HCT116 (cell line): ENCODE data around the gene LHPP. TPM values are rescaled to one million over a fixed set of nuclear protein-coding genes. Genes with fewer than 3 reads are reported as not detected.

Source experiments
- ATAC-seq: fragments of 200-7000 bp; cut with Tn5 transposase; 2 replicates; pipeline ENCODE4 v1.9.1; 2020; ENCODE audit warnings: mild to moderate bottlenecking, moderate library complexity
- BruUV-seq: library from RNA; stranded (reverse); fragments of 400-500 nt; replicated peaks from 2 replicates; lab custom pipeline; 2021; lab: Mats Ljungman, UMichigan
- CTCF ChIA-PET: fragments of 300-600 bp; sonication (Branson Sonifier 250); formaldehyde crosslinking; loops from one replicate; lab custom pipeline; 2021; ENCODE audit warnings: antibody characterized with exemption; lab: Charles Lee
- POLR2A ChIA-PET: fragments of 300-600, 350-600 bp; sonication (Branson Sonifier 250); formaldehyde crosslinking; loops from one replicate; lab custom pipeline; 2021; ENCODE audit warnings: antibody characterized with exemption; lab: Charles Lee
- RAD21 ChIA-PET, 2 experiments: fragments of 300-600 bp; sonication (Branson Sonifier 250); formaldehyde crosslinking; loops; one replicate each; lab custom pipeline; 2023; ENCODE audit warnings: low total read pairs in 2 of 2; ENCODE audit not compliant: uncharacterized antibody in 2 of 2, unreplicated experiment in 2 of 2, low non-redundant PET in 1 of 2; lab: Charles Lee
- DNase-seq: peaks from one replicate; pipeline ENCODE4 v3.0.0-alpha.2; 2010; ENCODE audit warnings: low read depth, low spot score
- H2AFZ ChIP-seq: fragments of 200-600 bp; shearing (Covaris generic), sonication (generic); 2 replicates; pipeline ENCODE4 v1.6.1; 2017; ENCODE audit warnings: low read depth, mixed run types, mixed read lengths, antibody characterized with exemption, low read length; ENCODE audit not compliant: poor library complexity, severe bottlenecking
- H3K27ac ChIP-seq: 2 replicates; pipeline ENCODE4 v1.5.1; 2012; ENCODE audit warnings: low read depth, low read length
- H3K27me3 ChIP-seq: fragments of 200-600 bp; sonication (generic); 2 replicates; pipeline ENCODE4 v1.6.1; 2016; ENCODE audit warnings: mixed run types, low read length, mixed read lengths; ENCODE audit not compliant: insufficient read depth
- H3K36me3 ChIP-seq, 2 experiments: fragments of 200-500 bp in 1 of 2; fragments of 200-600 bp in 1 of 2; sonication (Bioruptor generic) in 1 of 2; sonication (generic) in 1 of 2; 2 replicates each; pipeline versions ENCODE4 v1.5.1 to v1.6.1; 2014 to 2016; ENCODE audit warnings: low read length in 2 of 2, inconsistent platforms in 1 of 2, mixed read lengths in 1 of 2, mixed run types in 1 of 2; ENCODE audit not compliant: insufficient read depth in 2 of 2, control insufficient read depth in 1 of 2
- H3K4me1 ChIP-seq, 2 experiments: fragments of 200-600 bp in 1 of 2; sonication (generic) in 1 of 2; 2 replicates each; pipeline versions ENCODE4 v1.5.1 to v1.6.1; 2012 to 2017; ENCODE audit warnings: low read length in 2 of 2, inconsistent platforms in 1 of 2, mild to moderate bottlenecking in 1 of 2, mixed read lengths in 1 of 2, mixed run types in 1 of 2, moderate library complexity in 1 of 2; ENCODE audit not compliant: insufficient read depth in 2 of 2, control insufficient read depth in 1 of 2
- H3K4me2 ChIP-seq: fragments of 200-600 bp; sonication (generic); 2 replicates; pipeline ENCODE4 v1.6.1; 2017; ENCODE audit warnings: mixed run types, low read length, mixed read lengths
- H3K4me3 ChIP-seq, 2 experiments: fragments of 200-600 bp in 1 of 2; sonication (generic) in 1 of 2; replicated peaks in 1 of 2; 2 replicates each; pipeline ENCODE4 v1.5.1; 2011 to 2016; ENCODE audit warnings: low read length in 2 of 2, control low read depth in 1 of 2, low read depth in 1 of 2, mild to moderate bottlenecking in 1 of 2, mixed read lengths in 1 of 2, mixed run types in 1 of 2
- H3K79me2 ChIP-seq: fragments of 200-600 bp; sonication (generic); 2 replicates; pipeline ENCODE4 v1.6.1; 2017; ENCODE audit warnings: mild to moderate bottlenecking, mixed run types, low read length, moderate library complexity, mixed read lengths; ENCODE audit not compliant: insufficient read depth
- H3K9ac ChIP-seq: fragments of 200-600 bp; sonication (generic); 2 replicates; pipeline ENCODE4 v1.6.1; 2016; ENCODE audit warnings: low read length, mixed read lengths
- H3K9me2 ChIP-seq: fragments of 200-600 bp; sonication (generic), shearing (Covaris generic); 2 replicates; pipeline ENCODE4 v1.6.1; 2017; ENCODE audit warnings: mixed run types, mild to moderate bottlenecking, moderate library complexity; ENCODE audit not compliant: insufficient read depth
- H3K9me3 ChIP-seq, 2 experiments: fragments of 200-500 bp in 1 of 2; fragments of 200-600 bp in 1 of 2; sonication (Bioruptor generic) in 1 of 2; sonication (generic) in 1 of 2; 2 replicates each; pipeline ENCODE4 v1.6.1; 2014 to 2017; ENCODE audit warnings: low read length in 2 of 2, mixed read lengths in 2 of 2, inconsistent platforms in 1 of 2, low read depth in 1 of 2, mild to moderate bottlenecking in 1 of 2, mixed run types in 1 of 2, moderate library complexity in 1 of 2; ENCODE audit not compliant: control insufficient read depth in 1 of 2, insufficient read depth in 1 of 2
- H4K20me1 ChIP-seq: fragments of 200-600 bp; sonication (generic), shearing (Covaris generic); 2 replicates; pipeline ENCODE4 v1.6.1; 2017; ENCODE audit warnings: mixed run types, mild to moderate bottlenecking, moderate library complexity; ENCODE audit not compliant: insufficient read depth
- CBX3 ChIP-seq: IDR thresholded peaks from 2 replicates; pipeline ENCODE4 v1.6.1; 2012; ENCODE audit warnings: low read depth
- CEBPB ChIP-seq: IDR thresholded peaks from 2 replicates; pipeline ENCODE4 v1.6.1; 2012; ENCODE audit warnings: low read depth
- EGR1 ChIP-seq: IDR thresholded peaks from 2 replicates; pipeline ENCODE4 v1.6.1; 2012; ENCODE audit warnings: low read depth
- ELF1 ChIP-seq: IDR thresholded peaks from 2 replicates; pipeline ENCODE4 v1.6.1; 2012; ENCODE audit warnings: low read depth, borderline replicate concordance
- EZH2 ChIP-seq: fragments of 200-600 bp; sonication (generic); IDR thresholded peaks from 2 replicates; pipeline ENCODE4 v1.6.1; 2017; ENCODE audit warnings: antibody characterized with exemption, mixed run types
- EZH2phosphoT487 ChIP-seq: fragments of 200-600 bp; IDR thresholded peaks from 2 replicates; pipeline ENCODE4 v1.6.1; 2018; ENCODE audit warnings: antibody characterized with exemption, borderline replicate concordance
- FOSL1 ChIP-seq: IDR thresholded peaks from 2 replicates; pipeline ENCODE4 v1.6.1; 2012; ENCODE audit warnings: low read depth
- MAX ChIP-seq: IDR thresholded peaks from 2 replicates; pipeline ENCODE4 v1.6.1; 2012
- POLR2A ChIP-seq: IDR thresholded peaks from 2 replicates; pipeline ENCODE4 v1.7.0; 2011; ENCODE audit warnings: borderline replicate concordance; ENCODE audit not compliant: insufficient read depth, insufficient read length; ENCODE audit errors: extremely low read depth
- POLR2AphosphoS5 ChIP-seq: IDR thresholded peaks from 2 replicates; pipeline ENCODE4 v1.6.1; 2011; ENCODE audit warnings: mild to moderate bottlenecking, low read depth, low read length, moderate library complexity
- SIN3A ChIP-seq: IDR thresholded peaks from 2 replicates; pipeline ENCODE4 v1.6.1; 2012; ENCODE audit warnings: low read depth
- SP1 ChIP-seq: IDR thresholded peaks from 2 replicates; pipeline ENCODE4 v1.6.1; 2012; ENCODE audit warnings: low read depth
- SRF ChIP-seq: IDR thresholded peaks from 2 replicates; pipeline ENCODE4 v1.6.1; 2012; ENCODE audit warnings: low read depth
- TCF7L2 ChIP-seq: IDR thresholded peaks from 2 replicates; pipeline ENCODE4 v1.7.0; 2011; ENCODE audit warnings: borderline replicate concordance, inconsistent platforms; ENCODE audit not compliant: insufficient read depth, insufficient read length; ENCODE audit errors: extremely low read depth
- ZNF274 ChIP-seq: fragments of 200-500 bp; sonication (Bioruptor generic); IDR thresholded peaks from 2 replicates; pipeline ENCODE4 v1.6.1; 2014; ENCODE audit warnings: mild to moderate bottlenecking, low read depth, low read length, inconsistent platforms
- intact Hi-C: fragments of 100-400 bp; cut with micrococcal nuclease; formaldehyde crosslinking; loops from 2 replicates; pipeline ENCODE4 v1.10.0; 2022
- total RNA-seq: library from RNA; stranded (reverse); gene quantifications from one replicate; pipeline ENCODE4 v1.2.1, GENCODE V29; 2021; ENCODE audit not compliant: unreplicated experiment
- TF ChIP-seq, protein P1 (sequence below): IDR thresholded peaks from 2 replicates; pipeline ENCODE4 v1.6.1; 2012
- TF ChIP-seq, protein P2 (sequence below): IDR thresholded peaks from 2 replicates; pipeline ENCODE4 v1.6.1; 2011; ENCODE audit warnings: mild to moderate bottlenecking, low read length, moderate library complexity; ENCODE audit not compliant: insufficient replicate concordance; ENCODE audit errors: extremely low read depth
- TF ChIP-seq, protein P3 (sequence below): IDR thresholded peaks from 2 replicates; pipeline ENCODE4 v1.6.1; 2012; ENCODE audit warnings: low read depth

LHPP gene
- total RNA-seq, 1 experiment from 2014 or later: 45.8 TPM

GRCh38 chr10:124495162-124495561 is 33.5 kb downstream of the LHPP start:
- POLR2A ChIA-PET: no interaction called here

More at GRCh38 chr10:124495162-124495561, 33.5 kb downstream of the LHPP start:
- H2AFZ ChIP-seq: no peak overlapping the region
- H3K9ac ChIP-seq: no peak overlapping the region
- no peak overlapping the region for H3K4me3 ChIP-seq
- DNase-seq: no peak
- peaks cover 0 to 3% of the 10 kb centered on the region in 2 experiments; a peak in 1 of 4 replicates for H3K36me3 ChIP-seq
- no peaks in the 10 kb centered on the region for H3K27me3 ChIP-seq
- no peaks in the 10 kb centered on the region for H3K9me3 ChIP-seq
- H4K20me1 ChIP-seq: no peaks in the 10 kb centered on the region
- no peak overlapping the region for H3K27ac ChIP-seq
- TF ChIP-seq, protein P1, sequence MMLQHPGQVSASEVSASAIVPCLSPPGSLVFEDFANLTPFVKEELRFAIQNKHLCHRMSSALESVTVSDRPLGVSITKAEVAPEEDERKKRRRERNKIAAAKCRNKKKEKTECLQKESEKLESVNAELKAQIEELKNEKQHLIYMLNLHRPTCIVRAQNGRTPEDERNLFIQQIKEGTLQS: no peak
- TF ChIP-seq, protein P2, sequence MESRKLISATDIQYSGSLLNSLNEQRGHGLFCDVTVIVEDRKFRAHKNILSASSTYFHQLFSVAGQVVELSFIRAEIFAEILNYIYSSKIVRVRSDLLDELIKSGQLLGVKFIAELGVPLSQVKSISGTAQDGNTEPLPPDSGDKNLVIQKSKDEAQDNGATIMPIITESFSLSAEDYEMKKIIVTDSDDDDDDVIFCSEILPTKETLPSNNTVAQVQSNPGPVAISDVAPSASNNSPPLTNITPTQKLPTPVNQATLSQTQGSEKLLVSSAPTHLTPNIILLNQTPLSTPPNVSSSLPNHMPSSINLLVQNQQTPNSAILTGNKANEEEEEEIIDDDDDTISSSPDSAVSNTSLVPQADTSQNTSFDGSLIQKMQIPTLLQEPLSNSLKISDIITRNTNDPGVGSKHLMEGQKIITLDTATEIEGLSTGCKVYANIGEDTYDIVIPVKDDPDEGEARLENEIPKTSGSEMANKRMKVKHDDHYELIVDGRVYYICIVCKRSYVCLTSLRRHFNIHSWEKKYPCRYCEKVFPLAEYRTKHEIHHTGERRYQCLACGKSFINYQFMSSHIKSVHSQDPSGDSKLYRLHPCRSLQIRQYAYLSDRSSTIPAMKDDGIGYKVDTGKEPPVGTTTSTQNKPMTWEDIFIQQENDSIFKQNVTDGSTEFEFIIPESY: no peak
- TF ChIP-seq SIN3A (no peak), POLR2A (no peak), SRF (no peak), POLR2AphosphoS5 (no peak), FOSL1 (no peak), EZH2phosphoT487 (no peak), EGR1 (no peak), ELF1 (no peak), MAX (no peak), CEBPB (no peak), CBX3 (no peak), TCF7L2 (no peak), ZNF274 (no peak), EZH2 (no peak), SP1 (no peak)
- TF ChIP-seq, protein P3, sequence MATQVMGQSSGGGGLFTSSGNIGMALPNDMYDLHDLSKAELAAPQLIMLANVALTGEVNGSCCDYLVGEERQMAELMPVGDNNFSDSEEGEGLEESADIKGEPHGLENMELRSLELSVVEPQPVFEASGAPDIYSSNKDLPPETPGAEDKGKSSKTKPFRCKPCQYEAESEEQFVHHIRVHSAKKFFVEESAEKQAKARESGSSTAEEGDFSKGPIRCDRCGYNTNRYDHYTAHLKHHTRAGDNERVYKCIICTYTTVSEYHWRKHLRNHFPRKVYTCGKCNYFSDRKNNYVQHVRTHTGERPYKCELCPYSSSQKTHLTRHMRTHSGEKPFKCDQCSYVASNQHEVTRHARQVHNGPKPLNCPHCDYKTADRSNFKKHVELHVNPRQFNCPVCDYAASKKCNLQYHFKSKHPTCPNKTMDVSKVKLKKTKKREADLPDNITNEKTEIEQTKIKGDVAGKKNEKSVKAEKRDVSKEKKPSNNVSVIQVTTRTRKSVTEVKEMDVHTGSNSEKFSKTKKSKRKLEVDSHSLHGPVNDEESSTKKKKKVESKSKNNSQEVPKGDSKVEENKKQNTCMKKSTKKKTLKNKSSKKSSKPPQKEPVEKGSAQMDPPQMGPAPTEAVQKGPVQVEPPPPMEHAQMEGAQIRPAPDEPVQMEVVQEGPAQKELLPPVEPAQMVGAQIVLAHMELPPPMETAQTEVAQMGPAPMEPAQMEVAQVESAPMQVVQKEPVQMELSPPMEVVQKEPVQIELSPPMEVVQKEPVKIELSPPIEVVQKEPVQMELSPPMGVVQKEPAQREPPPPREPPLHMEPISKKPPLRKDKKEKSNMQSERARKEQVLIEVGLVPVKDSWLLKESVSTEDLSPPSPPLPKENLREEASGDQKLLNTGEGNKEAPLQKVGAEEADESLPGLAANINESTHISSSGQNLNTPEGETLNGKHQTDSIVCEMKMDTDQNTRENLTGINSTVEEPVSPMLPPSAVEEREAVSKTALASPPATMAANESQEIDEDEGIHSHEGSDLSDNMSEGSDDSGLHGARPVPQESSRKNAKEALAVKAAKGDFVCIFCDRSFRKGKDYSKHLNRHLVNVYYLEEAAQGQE: no peak
- H3K4me1 ChIP-seq: no peaks in the 10 kb centered on the region
- CTCF ChIA-PET: no interaction called here
- no peak for ATAC-seq
- RAD21 ChIA-PET: no interaction called here
- intact Hi-C loops: no loop called here
- BruUV-seq: no TSS peak
- no peaks in the 10 kb centered on the region for H3K79me2 ChIP-seq
- no peaks in the 10 kb centered on the region for H3K9me2 ChIP-seq
- no peak overlapping the region for H3K4me2 ChIP-seq
